Measurements from ENCODE around the gene CBX7. TPM values are rescaled to one million over a fixed set of nuclear protein-coding genes. Genes with fewer than 3 reads are reported as not detected.

CBX7 gene
- total and polyA plus RNA-seq, 2 donors (not counting 3 experiments of a cell fraction or from before 2014, with no cell fraction given), result 3.4 to 7.1 TPM

Small RNAs within 50 kb of the gene (small RNA-seq; reads per million reads assigned to genes)
- gene COX5BP7 (ENCODE audit: insufficient read depth, insufficient read length, low read depth, low replicate concordance), result not detected

Other genes starting within 250 kb of the CBX7 start
- gene APOBEC3A, start 195.1 kb downstream of the CBX7 start, total RNA-seq, result not detected in 2 replicates
- gene APOBEC3A, start 195.1 kb downstream of the CBX7 start, polyA plus RNA-seq, result not detected in 2 replicates
- 10.3 and 13.6 TPM in 2 replicates for gene APOBEC3B, start 170.3 kb downstream of the CBX7 start, total RNA-seq
- 16.5 and 19.9 TPM in 2 replicates for gene APOBEC3B, start 170.3 kb downstream of the CBX7 start, polyA plus RNA-seq
- 10.6 and 11.2 TPM in 2 replicates for gene APOBEC3C, start 138.4 kb downstream of the CBX7 start, total RNA-seq
- gene APOBEC3C, start 138.4 kb downstream of the CBX7 start, polyA plus RNA-seq, result 6.9 and 7.6 TPM in 2 replicates
- 2.5 and 3.8 TPM in 2 replicates for gene APOBEC3D, start 131.6 kb downstream of the CBX7 start, total RNA-seq
- 2.0 and 2.3 TPM in 2 replicates for gene APOBEC3D, start 131.6 kb downstream of the CBX7 start, polyA plus RNA-seq
- 7.2 and 10.2 TPM in 2 replicates for gene APOBEC3F, start 111.8 kb downstream of the CBX7 start, total RNA-seq
- 10.6 and 11.0 TPM in 2 replicates for gene APOBEC3F, start 111.8 kb downstream of the CBX7 start, polyA plus RNA-seq
- 2.9 and 5.1 TPM in 2 replicates for gene APOBEC3G, start 75.4 kb downstream of the CBX7 start, total RNA-seq
- 3.4 and 3.6 TPM in 2 replicates for gene APOBEC3G, start 75.4 kb downstream of the CBX7 start, polyA plus RNA-seq
- not detected in 2 replicates for gene APOBEC3H, start 55.4 kb downstream of the CBX7 start, total RNA-seq
- gene APOBEC3H, start 55.4 kb downstream of the CBX7 start, polyA plus RNA-seq, result not detected in 2 replicates
- gene PDGFB, start 92.3 kb upstream of the CBX7 start, total RNA-seq, result 240 and 273 TPM in 2 replicates
- 135 and 179 TPM in 2 replicates for gene PDGFB, start 92.3 kb upstream of the CBX7 start, polyA plus RNA-seq
- gene RPL3, start 166.9 kb upstream of the CBX7 start, total RNA-seq, result 1,954 and 2,068 TPM in 2 replicates
- 3,568 and 4,065 TPM in 2 replicates for gene RPL3, start 166.9 kb upstream of the CBX7 start, polyA plus RNA-seq
- gene SYNGR1, start 197.3 kb upstream of the CBX7 start, total RNA-seq, result 3.7 and 3.8 TPM in 2 replicates
- gene SYNGR1, start 197.3 kb upstream of the CBX7 start, polyA plus RNA-seq, result 10.2 and 16.5 TPM in 2 replicates
- gene TAB1, start 247.1 kb upstream of the CBX7 start, total RNA-seq, result 18.5 and 22.8 TPM in 2 replicates
- 29.3 and 31.6 TPM in 2 replicates for gene TAB1, start 247.1 kb upstream of the CBX7 start, polyA plus RNA-seq

Data from endothelial cell of umbilical vein (primary cell).